ENCODE measurements around the gene SV2A. TPM values are rescaled to one million over a fixed set of nuclear protein-coding genes. Genes with fewer than 3 reads are reported as not detected.
A peak's percentile ranks its signal among the peaks of the same experiment; 100 is the strongest.

The SV2A gene
- total RNA-seq, 1 experiment from 2014 or later: not detected

DNA sequence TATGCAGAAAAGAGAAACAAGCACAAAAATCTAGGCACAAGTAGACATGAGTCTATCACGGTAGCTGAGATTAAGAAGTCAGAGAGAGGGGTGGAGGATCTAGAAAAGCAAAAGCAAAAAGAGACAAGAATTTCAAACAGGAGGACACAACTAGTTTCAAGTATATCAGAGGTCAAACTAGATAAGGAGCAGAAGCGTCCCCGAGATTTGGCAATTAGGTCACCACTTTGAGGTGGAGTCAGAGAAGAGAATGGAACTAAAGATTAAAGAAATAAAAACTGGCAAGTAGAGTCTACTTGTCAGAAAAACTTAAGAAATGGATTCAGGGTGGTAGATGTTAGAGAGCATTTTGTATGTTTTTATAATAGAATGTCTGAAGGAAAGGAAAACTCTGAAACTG lies 7.7 kb upstream of the SV2A start:
- peak overlapping the region; percentile 93 for H3K4me3 ChIP-seq (ENCODE audit: low read length)
- H3K36me3 ChIP-seq (ENCODE audit: low read depth, low read length): peaks cover 53% of the 10 kb centered on the region
- ChIA-PET CTCF (interaction anchor here (0.6 kb wide), 1 partner anchor 38 kb away, joined by 3 read pairs; a partner anchor contains a TSS), POLR2A (ENCODE audit: unreplicated experiment) (no interaction called here)
- no peaks in the 10 kb centered on the region for H3K27me3 ChIP-seq (ENCODE audit: low read length)
- TF ChIP-seq EZH2 (IDR thresholded peaks at IDR 0.05; ENCODE audit: low read length, unreplicated experiment) (no peak), CTCF (conservative IDR thresholded peaks at IDR 0.05; ENCODE audit: low read depth, low read length) (no peak), EZH2phosphoT487 (IDR thresholded peaks at IDR 0.05; ENCODE audit: borderline replicate concordance, low read length) (no peak)
- no peak overlapping the region for H3K9ac ChIP-seq (ENCODE audit: low read length)
- H3F3A ChIP-seq (ENCODE audit: low read length, unreplicated experiment): no peaks in the 10 kb centered on the region
- peaks cover 34% of the 10 kb centered on the region for H3K79me2 ChIP-seq (ENCODE audit: low read length)
- ATAC-seq (no peak), DNase-seq (no peak)
- peak overlapping the region; percentile 86 for H3K4me2 ChIP-seq (ENCODE audit: low read length)
- no peak overlapping the region for H3K27ac ChIP-seq (ENCODE audit: low read length)
- no TSS peak for BruUV-seq (replicated peaks)
- peaks cover 28% of the 10 kb centered on the region for H3K4me1 ChIP-seq (ENCODE audit: insufficient read depth, low read length)
- H3K9me3 ChIP-seq (ENCODE audit: low read length): no peaks in the 10 kb centered on the region
- no peaks in the 10 kb centered on the region for H3K9me2 ChIP-seq (replicated peaks; ENCODE audit: low read length)
- H4K20me1 ChIP-seq (ENCODE audit: low read length): peaks cover 27% of the 10 kb centered on the region; the same call in 1 of the 2 replicates
- no peak overlapping the region for H2AFZ ChIP-seq (ENCODE audit: low read length)
- intact Hi-C loops (cut with micrococcal nuclease): no loop called here

- no TSS peak for BruUV-seq (replicated peaks)
- no peak overlapping the region for H3K27ac ChIP-seq (ENCODE audit: low read length)
- no peak for ATAC-seq
- H3K9me3 ChIP-seq (ENCODE audit: low read length): no peaks in the 10 kb centered on the region
- peaks cover 53% of the 10 kb centered on the region for H3K36me3 ChIP-seq (ENCODE audit: low read depth, low read length)
- no peak overlapping the region for H2AFZ ChIP-seq (ENCODE audit: low read length)
- no peak overlapping the region for H3K9ac ChIP-seq (ENCODE audit: low read length)
- CTCF ChIA-PET: no interaction called here
- no peaks in the 10 kb centered on the region for H3K27me3 ChIP-seq (ENCODE audit: low read length)
- H3F3A ChIP-seq (ENCODE audit: low read length, unreplicated experiment): peaks cover 3% of the 10 kb centered on the region
- peaks cover 27% of the 10 kb centered on the region; the same call in 1 of the 2 replicates for H4K20me1 ChIP-seq (ENCODE audit: low read length)
- peaks cover 34% of the 10 kb centered on the region for H3K79me2 ChIP-seq (ENCODE audit: low read length)
- no peak overlapping the region for H3K4me2 ChIP-seq (ENCODE audit: low read length)
- TF ChIP-seq CTCF (conservative IDR thresholded peaks at IDR 0.05; ENCODE audit: low read depth, low read length): no peak
- TF ChIP-seq EZH2phosphoT487 (IDR thresholded peaks at IDR 0.05; ENCODE audit: borderline replicate concordance, low read length): no peak
- no peak for TF ChIP-seq EZH2 (IDR thresholded peaks at IDR 0.05; ENCODE audit: low read length, unreplicated experiment)
- no peak for DNase-seq
- no peak overlapping the region for H3K4me3 ChIP-seq (ENCODE audit: low read length)
- peaks cover 26% of the 10 kb centered on the region for H3K4me1 ChIP-seq (ENCODE audit: insufficient read depth, low read length)
- intact Hi-C loops (cut with micrococcal nuclease): no loop called here
- POLR2A ChIA-PET (ENCODE audit: unreplicated experiment): no interaction called here
- H3K9me2 ChIP-seq (replicated peaks; ENCODE audit: low read length): no peaks in the 10 kb centered on the region
Measured at GRCh38 chr1:149923626-149924025, 6.0 kb upstream of the SV2A start.

- no peak overlapping the region for H3K27ac ChIP-seq (ENCODE audit: low read length)
- ATAC-seq (no peak), DNase-seq (no peak)
- intact Hi-C loops (cut with micrococcal nuclease): no loop called here
- H3K9ac ChIP-seq (ENCODE audit: low read length): no peak overlapping the region
- ChIA-PET CTCF (no interaction called here), POLR2A (ENCODE audit: unreplicated experiment) (no interaction called here)
- H3K4me3 ChIP-seq (ENCODE audit: low read length): no peak overlapping the region
- no peak overlapping the region for H2AFZ ChIP-seq (ENCODE audit: low read length)
- H3K4me2 ChIP-seq (ENCODE audit: low read length): no peak overlapping the region
- H3K4me1 ChIP-seq (ENCODE audit: insufficient read depth, low read length): no peaks in the 10 kb centered on the region
- H3K27me3 ChIP-seq (ENCODE audit: low read length): no peaks in the 10 kb centered on the region
- no peaks in the 10 kb centered on the region for H3K9me2 ChIP-seq (replicated peaks; ENCODE audit: low read length)
- no peak for TF ChIP-seq EZH2 (IDR thresholded peaks at IDR 0.05; ENCODE audit: low read length, unreplicated experiment)
- no peak for TF ChIP-seq EZH2phosphoT487 (IDR thresholded peaks at IDR 0.05; ENCODE audit: borderline replicate concordance, low read length)
- TF ChIP-seq CTCF (conservative IDR thresholded peaks at IDR 0.05; ENCODE audit: low read depth, low read length): no peak
- H4K20me1 ChIP-seq (ENCODE audit: low read length): no peaks in the 10 kb centered on the region
- H3K79me2 ChIP-seq (ENCODE audit: low read length): no peaks in the 10 kb centered on the region
- no TSS peak for BruUV-seq (replicated peaks)
- H3F3A ChIP-seq (ENCODE audit: low read length, unreplicated experiment): peaks cover 5% of the 10 kb centered on the region
- no peaks in the 10 kb centered on the region for H3K9me3 ChIP-seq (ENCODE audit: low read length)
- peaks cover 3% of the 10 kb centered on the region; the same call in 1 of the 2 replicates for H3K36me3 ChIP-seq (ENCODE audit: low read depth, low read length)
Measured at GRCh38 chr1:149916898-149917252, 769 bp downstream of the SV2A start.
